Measurements from ENCODE around the gene UBAC2.

DNA sequence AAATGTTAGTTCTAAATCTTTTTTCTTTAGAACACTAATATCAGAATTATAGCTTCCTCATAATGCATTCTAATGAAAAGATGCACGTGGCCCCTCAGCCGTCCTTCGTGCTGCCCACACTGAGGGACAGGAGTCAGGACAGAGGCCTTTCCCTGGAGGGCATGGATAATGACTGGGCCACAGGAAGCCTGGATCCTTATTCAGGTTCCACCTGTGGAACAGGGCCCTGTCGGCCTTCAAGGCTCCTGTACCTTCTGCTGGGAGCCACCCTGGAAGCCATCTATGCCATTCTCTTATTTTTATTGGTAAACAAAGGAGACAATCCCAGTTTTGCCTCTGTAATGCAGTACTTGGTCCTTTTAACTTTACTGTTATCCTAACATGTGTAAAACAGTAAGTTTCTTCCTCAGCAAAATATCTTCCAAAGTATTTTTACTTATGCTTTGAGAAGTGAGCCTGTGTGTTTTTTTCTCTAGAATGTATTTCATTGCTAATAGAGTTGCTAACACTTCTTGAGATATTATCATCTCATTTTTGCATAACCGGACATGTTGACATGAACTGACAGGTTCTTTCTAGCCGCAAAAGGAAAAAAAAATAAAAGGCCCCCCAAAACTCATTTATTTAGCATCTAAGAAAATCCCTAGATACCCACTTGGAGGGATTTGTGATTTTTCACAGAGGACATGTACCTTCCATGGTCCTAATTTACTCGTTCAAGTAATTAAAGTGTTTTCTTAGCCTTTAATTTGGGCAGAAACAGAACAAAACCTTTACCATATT, 100.6 kb downstream of the UBAC2 start:
- TF ChIP-seq, protein P1, sequence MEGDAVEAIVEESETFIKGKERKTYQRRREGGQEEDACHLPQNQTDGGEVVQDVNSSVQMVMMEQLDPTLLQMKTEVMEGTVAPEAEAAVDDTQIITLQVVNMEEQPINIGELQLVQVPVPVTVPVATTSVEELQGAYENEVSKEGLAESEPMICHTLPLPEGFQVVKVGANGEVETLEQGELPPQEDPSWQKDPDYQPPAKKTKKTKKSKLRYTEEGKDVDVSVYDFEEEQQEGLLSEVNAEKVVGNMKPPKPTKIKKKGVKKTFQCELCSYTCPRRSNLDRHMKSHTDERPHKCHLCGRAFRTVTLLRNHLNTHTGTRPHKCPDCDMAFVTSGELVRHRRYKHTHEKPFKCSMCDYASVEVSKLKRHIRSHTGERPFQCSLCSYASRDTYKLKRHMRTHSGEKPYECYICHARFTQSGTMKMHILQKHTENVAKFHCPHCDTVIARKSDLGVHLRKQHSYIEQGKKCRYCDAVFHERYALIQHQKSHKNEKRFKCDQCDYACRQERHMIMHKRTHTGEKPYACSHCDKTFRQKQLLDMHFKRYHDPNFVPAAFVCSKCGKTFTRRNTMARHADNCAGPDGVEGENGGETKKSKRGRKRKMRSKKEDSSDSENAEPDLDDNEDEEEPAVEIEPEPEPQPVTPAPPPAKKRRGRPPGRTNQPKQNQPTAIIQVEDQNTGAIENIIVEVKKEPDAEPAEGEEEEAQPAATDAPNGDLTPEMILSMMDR (IDR thresholded peaks at IDR 0.05; ENCODE audit: borderline replicate concordance, extremely low read depth, low read length, poor library complexity, severe bottlenecking): no peak
- TF ChIP-seq EZH2 (IDR thresholded peaks at IDR 0.05; ENCODE audit: borderline replicate concordance, low read depth, low read length, severe bottlenecking): no peak

Data from DND-41 (cell line).